HUDEP-2 (cell line): ENCODE data around the gene LRRN4.

Experiments
- DNase-seq, 76 experiments: peaks; one replicate each; lab custom pipeline; 2025; ENCODE audit not compliant: unreplicated experiment in 76 of 76; lab: John Stamatoyannopoulos, UW

LRRN4 gene

GRCh38 chr20:6053776-6054688 is at the start of gene LRRN4:
Gene LRRN4, minus strand, starts transcription at chr20:6054060. Its CDS starts 1,261 bp downstream, at chr20:6052799.
- DNase-seq, result no peak

DNA sequence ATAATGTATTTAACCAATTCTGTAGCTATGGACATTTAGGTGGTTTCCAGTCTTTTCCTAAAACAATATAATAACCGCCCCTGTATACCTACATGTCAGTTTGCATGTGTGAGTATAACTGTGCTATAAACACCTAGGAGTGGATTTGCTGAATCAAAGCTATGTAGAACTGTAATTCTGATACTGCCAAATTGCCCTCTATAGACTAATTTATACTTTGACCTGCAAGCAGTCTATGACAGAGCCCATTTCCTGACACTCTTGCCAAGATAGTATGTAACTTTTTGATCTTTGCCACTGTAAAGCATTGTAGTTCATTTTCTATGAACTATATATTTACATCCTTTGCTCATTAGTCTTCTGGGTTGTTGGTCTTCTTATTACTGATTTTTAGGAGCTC is 49.4 kb upstream of the LRRN4 start:
- no peak for DNase-seq

DNA sequence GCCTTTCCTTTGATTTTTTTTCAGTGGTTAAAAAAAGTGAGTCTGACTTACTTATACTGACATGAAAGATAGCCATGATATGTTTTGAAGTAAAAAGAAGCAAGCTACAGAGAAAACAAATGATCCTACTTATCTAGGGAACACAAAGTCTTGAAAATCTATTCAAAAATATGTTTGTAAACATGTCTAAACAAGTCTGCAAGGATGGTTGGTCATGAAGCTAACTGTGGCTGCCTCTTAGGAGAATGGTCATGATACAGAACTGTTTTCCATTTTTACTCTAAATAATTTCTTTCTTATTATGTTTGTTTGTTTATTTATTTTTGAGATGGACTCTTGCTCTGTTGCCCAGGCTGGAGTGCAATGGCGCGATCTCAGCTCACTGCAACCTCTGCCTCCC is 47.5 kb upstream of the LRRN4 start:
- no peak for DNase-seq

DNA sequence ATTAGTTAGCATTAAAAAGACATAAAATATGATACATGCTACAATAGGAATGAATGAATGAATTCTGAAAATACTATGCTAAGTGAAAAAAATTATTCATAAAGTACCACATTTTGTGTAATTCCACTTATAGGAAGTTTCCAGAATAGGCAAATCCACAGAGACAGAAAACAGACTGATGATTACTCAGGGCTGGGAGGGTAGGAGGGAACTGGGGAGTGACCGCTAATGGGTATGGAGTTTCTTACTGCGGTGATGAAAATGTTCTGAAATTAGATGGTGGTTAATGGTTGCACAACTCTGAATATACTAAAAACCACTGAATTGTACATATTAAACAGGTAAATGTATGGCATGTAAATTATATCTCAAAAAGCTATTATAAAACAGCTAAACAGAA is 46.4 kb upstream of the LRRN4 start:
- no peak for DNase-seq

DNA sequence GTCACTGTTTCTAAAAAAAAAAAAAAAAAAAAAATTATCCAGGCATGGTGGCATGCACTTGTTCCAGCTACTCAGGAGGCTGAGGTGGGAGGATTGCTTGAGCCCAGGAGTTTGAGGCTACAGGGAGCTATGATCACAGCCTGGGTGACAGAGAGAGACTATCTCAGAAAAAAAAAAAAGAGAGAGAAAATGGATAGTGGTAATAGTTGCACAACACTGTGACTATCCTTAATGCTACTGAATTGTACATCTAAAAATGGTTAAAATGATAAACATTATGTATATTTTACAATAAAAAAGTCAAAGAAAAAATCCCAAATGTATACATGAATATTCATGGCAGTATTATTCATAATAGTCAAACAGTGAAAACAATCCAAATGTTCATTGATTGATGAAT is 46.0 kb upstream of the LRRN4 start:
- DNase-seq, result no peak

- DNase-seq, result no peak
These were observed 41.5 kb upstream of the LRRN4 start for GRCh38 chr20:6095409-6095808.

GRCh38 chr20:6094565-6094964 is 40.7 kb upstream of the LRRN4 start:
- no peak for DNase-seq

DNA sequence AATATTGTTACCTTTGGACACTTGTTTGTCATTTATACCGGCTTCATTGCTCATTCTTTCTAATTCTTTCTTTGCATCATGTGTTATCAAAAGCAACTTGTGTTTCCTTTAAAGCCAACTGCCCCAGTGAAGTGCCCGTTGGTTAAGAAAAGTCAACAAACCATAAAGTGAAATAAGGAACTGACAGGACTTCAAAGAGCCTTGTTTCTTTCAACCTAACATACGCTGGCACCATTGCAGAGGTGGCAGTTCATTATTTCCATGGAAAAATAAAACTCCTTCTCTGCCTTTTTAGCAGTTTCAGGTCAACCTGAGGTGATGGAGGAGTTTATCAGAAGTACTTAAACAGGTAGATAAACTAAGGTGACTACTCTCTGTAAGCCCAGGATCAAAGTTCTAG is 40.2 kb upstream of the LRRN4 start:
- no peak for DNase-seq

- DNase-seq, result no peak
These were observed 37.8 kb upstream of the LRRN4 start for GRCh38 chr20:6091661-6092060.

- no peak for DNase-seq
These were observed 33.0 kb upstream of the LRRN4 start for GRCh38 chr20:6086868-6087267.

DNA sequence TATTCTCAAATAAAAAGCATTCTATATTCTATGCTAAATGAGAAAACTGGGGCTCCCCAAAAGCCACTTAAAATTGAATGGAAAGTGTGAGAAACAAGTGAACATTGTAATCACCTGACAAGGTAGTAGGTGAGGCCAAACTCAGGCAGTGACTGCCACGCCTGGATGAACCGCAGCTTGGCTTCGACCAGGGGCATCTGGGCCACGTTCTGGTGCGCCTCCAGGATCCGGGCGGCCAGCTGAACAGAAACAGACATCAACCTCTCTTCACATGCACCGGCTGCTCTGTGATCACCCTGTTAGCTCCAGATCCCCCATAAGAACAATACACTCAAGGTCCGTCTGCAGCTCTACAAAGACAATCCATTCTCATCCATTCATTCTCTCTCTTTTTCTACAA is 30.1 kb upstream of the LRRN4 start:
- no peak for DNase-seq

DNA sequence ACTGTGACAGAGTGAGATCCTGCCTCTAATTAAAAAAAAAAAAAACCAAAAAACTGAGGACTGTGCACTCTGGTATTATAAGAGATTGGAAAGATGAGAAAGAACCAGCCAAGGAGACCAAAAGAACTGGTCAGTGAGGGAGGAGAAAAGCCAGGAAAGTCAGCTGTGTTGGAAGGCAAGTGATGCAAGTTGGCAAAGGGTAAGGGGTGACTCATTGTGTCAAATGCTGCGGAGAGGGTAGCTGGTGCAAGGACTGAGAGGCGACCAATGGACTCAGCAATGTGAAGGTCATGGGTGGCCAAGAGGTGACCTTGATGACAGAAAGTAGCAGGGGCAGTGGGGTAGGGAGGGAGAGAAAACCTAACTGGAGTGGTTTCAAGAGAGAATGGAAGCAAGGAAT is 27.4 kb upstream of the LRRN4 start:
- DNase-seq, result no peak

GRCh38 chr20:6079016-6079415 is 25.2 kb upstream of the LRRN4 start:
- DNase-seq, result no peak

DNA sequence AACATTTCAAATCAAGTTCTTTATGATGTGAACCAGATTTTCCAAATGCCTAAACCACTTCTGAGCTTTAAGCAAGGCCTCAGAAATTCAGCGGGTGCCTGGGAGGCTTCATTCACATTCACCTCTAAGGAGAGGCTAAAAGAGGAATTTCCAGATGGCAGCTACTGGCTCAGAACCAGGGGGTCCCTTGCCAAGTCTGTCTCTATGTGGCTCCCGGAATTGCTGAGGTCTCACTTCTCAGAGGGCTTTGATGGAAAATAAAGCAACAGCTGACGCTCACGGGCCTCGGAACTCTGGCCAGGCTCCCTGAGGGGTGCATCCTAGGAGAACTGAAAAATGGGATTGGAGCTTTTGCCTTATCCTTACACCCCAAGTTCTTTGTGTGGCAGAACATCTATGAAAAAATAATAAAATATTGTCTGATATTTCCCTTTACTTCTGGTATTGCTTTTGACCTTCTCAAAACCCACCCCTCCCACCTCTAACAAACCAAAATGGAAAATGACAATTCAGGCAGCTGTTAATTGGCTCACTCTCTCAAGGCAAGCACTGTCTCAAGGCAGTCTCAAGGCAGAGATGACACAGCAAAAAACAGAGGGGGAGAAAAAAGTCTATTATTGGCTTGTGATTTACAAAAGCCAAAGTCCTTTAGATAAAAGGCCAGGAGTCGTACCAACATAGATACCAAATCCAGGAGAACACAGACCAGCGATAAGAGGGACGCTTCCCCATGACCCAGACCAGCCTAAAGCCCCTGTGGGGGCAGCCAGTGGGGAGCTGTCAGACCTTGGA is 21.8 kb upstream of the LRRN4 start:
- peak in 4 of 76 experiments; percentile 1 to 28 (median 8) for DNase-seq

DNA sequence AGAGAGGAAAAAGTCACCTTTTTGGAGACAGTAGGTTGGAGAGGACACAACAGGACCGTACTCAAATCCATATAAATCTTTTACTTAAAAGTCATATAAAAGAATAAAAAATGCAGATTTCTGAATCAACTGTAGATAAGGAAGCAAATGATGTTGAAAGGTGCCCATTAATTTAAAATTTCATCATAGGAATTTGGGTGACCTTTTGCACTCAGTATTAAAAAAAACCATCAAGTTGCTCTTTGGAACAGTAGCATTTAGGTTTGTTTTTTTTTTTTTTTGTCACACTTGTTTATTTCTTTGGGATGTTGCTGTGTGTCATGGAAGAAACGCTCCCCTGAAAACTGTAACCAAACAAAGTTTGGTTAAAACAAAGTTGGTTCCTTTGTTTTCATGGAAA is 20.9 kb upstream of the LRRN4 start:
- DNase-seq, result no peak

DNA sequence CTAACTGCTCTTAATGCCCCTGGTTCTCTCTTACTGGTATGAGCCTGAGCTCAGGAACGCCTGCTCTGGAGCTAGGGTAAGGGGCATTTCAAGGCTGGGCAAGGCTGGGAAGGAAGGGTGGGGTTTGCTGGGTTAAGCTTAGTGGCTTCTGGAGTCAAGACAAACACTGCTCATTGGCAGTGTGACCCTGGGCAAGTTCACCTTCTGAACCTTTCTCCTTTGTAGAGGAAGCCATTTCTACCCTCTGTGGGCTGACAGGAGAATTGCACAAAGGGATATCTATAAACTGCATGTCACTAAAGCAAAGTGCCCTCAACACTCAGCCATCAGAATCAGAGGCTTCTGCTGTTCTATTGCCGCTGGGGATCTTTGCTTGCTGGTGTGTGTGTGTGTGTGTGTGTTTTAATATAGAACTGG is 20.3 kb upstream of the LRRN4 start:
- peak in 26 of 76 experiments; percentile 2 to 55 (median 24) for DNase-seq

GRCh38 chr20:6070829-6071695 is 17.2 kb upstream of the LRRN4 start:
- no peak for DNase-seq

DNA sequence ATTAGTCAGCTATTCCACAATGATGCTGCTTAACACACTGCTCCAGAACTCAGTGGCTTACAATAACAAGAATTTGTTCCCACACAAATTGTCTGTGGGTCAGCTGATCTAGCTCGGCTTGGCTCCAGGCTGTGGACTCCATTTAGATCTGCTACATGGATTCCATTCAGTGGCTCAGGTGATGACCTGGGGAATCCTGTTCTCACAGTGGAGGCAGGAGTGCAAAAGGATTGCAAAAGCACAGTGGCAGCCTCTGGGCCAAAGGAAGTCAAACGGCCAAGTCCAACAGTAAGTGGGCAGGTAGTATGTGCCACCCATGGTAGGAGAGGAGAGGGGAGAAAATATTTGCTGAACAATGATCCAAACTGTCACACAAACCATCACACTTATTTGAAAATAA is 15.8 kb upstream of the LRRN4 start:
- no peak for DNase-seq

- no peak for DNase-seq
These were observed 14.0 kb upstream of the LRRN4 start for GRCh38 chr20:6067763-6068318.

DNA sequence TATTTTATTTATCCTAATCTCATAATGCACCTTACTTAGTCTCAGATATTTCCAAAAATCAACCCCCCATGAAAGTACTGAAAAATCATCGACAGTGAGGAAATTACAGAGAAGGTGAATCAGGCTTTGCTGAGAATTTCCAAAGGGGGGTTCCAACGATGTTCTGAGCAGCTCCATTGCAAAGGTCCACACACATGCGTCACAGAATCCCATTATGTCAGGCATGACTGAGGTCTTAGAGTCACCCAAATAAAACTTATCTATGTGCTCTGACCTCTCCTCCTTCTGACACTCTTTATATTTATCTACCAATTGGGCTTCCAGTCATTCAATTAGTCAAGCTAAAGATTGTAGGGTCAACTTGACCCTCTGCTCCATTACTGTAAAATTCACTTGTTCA is 12.7 kb upstream of the LRRN4 start:
- DNase-seq, result no peak

- DNase-seq, result no peak
These were observed 7.7 kb upstream of the LRRN4 start for GRCh38 chr20:6061544-6061943.
